Common myeloid progenitor, CD34-positive (primary cell): ENCODE measurements around the gene IGSF11.

Experiments used
- CTCF ChIA-PET: fragments of 350-600 bp; sonication (Branson Sonifier 250); formaldehyde crosslinking; loops from one replicate; lab custom pipeline; 2021; ENCODE audit warnings: antibody characterized with exemption; lab: Charles Lee
- POLR2A ChIA-PET: fragments of 350-600 bp; sonication (Branson Sonifier 250); formaldehyde crosslinking; loops from one replicate; lab custom pipeline; 2021; ENCODE audit warnings: antibody characterized with exemption; lab: Charles Lee
- DNase-seq, 3 donors: peaks; one replicate each; pipeline versions ENCODE4 v3.0.0 to v3.0.0-alpha.2; 2013
- H3K27ac ChIP-seq, 2 experiments: 1 replicate in 1 of 2; 2 replicates in 1 of 2; pipeline ENCODE4 v1.7.0; 2013; ENCODE audit warnings: inconsistent platforms in 2 of 2, low read length in 2 of 2, mild to moderate bottlenecking in 2 of 2, low read depth in 1 of 2, moderate library complexity in 1 of 2; ENCODE audit not compliant: severe bottlenecking in 2 of 2, insufficient read depth in 1 of 2, poor library complexity in 1 of 2
- H3K27me3 ChIP-seq, 5 experiments: replicated peaks in 2 of 5; 1 replicate in 3 of 5; 2 replicates in 2 of 5; pipeline versions ENCODE4 v1.6.1 to v1.7.0; 2013; ENCODE audit warnings: low read length in 4 of 5, mild to moderate bottlenecking in 2 of 5, moderate library complexity in 2 of 5, inconsistent platforms in 1 of 5; ENCODE audit not compliant: insufficient read depth in 5 of 5, control insufficient read depth in 4 of 5
- H3K36me3 ChIP-seq, 4 experiments: 1 replicate in 2 of 4; 2 replicates in 2 of 4; pipeline versions ENCODE4 v1.6.1 to v1.7.0; 2013; ENCODE audit warnings: low read length in 3 of 4, control low read depth in 1 of 4, mild to moderate bottlenecking in 1 of 4; ENCODE audit not compliant: control insufficient read depth in 4 of 4, insufficient read depth in 4 of 4
- H3K4me1 ChIP-seq, 4 experiments: 1 replicate in 3 of 4; 2 replicates in 1 of 4; pipeline versions ENCODE4 v1.6.1 to v1.7.1; 2013; ENCODE audit warnings: low read length in 3 of 4, mild to moderate bottlenecking in 3 of 4, control low read depth in 1 of 4, inconsistent platforms in 1 of 4, moderate library complexity in 1 of 4; ENCODE audit not compliant: control insufficient read depth in 4 of 4, insufficient read depth in 4 of 4; ENCODE audit errors: control extremely low read depth in 1 of 4
- H3K4me3 ChIP-seq, 7 experiments: 1 replicate in 4 of 7; 2 replicates in 3 of 7; pipeline versions ENCODE4 v1.5.1 to v1.7.0; 2013; ENCODE audit warnings: mild to moderate bottlenecking in 7 of 7, low read length in 6 of 7, moderate library complexity in 6 of 7, inconsistent platforms in 2 of 7, low read depth in 2 of 7, control low read depth in 1 of 7; ENCODE audit not compliant: insufficient read depth in 4 of 7, control insufficient read depth in 1 of 7; ENCODE audit errors: extremely low read depth in 1 of 7
- H3K9me3 ChIP-seq, 5 experiments: 1 replicate in 4 of 5; 2 replicates in 1 of 5; pipeline versions ENCODE4 v1.6.1 to v1.7.1; 2013; ENCODE audit warnings: low read length in 4 of 5, mild to moderate bottlenecking in 2 of 5, inconsistent platforms in 1 of 5, low read depth in 1 of 5, moderate library complexity in 1 of 5; ENCODE audit not compliant: control insufficient read depth in 4 of 5, insufficient read depth in 2 of 5; ENCODE audit errors: control extremely low read depth in 1 of 5
- WGBS: methylation state at CpG from one replicate; pipeline ENCODE4 v1.1.5; 2013; ENCODE audit not compliant: insufficient coverage; 5-methylcytosine and 5-hydroxymethylcytosine counted together

IGSF11 gene

DNA sequence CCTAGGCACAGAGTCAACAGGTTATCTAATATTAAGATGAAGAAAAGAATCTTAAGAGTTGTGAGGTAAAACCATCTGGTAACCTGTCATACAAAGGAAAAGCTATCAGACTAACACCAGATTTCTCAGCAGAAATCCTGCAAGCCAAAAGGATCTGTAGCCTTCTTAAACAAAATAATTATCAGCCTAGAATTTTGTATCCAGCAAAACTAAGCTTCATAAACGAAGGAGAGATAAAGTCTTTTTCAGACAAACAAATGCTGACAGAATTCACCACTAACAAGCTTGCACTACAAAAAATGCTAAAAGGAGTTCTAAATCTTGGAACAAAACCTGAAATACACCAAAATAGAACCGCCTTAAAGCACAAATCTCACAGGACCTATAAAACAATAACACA is 9.9 kb upstream of the IGSF11 start:
- no peaks in the 10 kb centered on the region for H3K36me3 ChIP-seq
- H3K27me3 ChIP-seq, result peaks cover 0 to 1% (median 0%) of the 10 kb centered on the region in 5 experiments
- H3K27ac ChIP-seq, result no peak overlapping the region
- H3K4me3 ChIP-seq, result no peak overlapping the region
- WGBS, result 100% methylated on average over 2 of the region's 2 CpGs
- H3K4me1 ChIP-seq, result no peaks in the 10 kb centered on the region
- no peak for DNase-seq
- H3K9me3 ChIP-seq, result peaks cover 0 to 5% (median 0%) of the 10 kb centered on the region in 5 experiments
- ChIA-PET CTCF (interaction anchor here (1.1 kb wide), 1 partner anchor 10 kb away, joined by 3 read pairs; the partner anchor contains the start of gene IGSF11), POLR2A (no interaction called here)

DNA sequence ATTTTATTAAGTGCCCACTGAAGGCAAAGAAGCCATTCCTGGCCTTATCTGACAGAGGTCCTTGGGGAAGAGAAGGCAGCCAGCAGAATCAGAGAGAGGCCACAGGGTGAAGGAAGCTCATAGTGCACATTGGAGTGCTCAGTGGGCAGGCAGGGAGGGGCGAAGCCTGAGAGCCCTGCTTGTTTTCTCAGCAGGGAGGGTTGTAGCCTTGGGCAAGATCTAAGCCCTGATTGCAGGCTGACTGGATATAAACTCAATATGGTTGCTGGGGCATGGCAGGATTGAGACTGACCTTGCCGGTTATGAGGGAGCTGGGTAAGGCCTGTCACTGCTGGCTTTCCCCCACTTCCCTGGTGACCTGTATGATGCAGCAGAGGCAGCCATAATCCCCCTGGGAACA is 7.5 kb upstream of the IGSF11 start:
- POLR2A ChIA-PET, result no interaction called here
- WGBS, result 86% methylated on average over 2 of the region's 2 CpGs
- DNase-seq, result no peak
- no peak overlapping the region for H3K4me3 ChIP-seq
- no peaks in the 10 kb centered on the region for H3K36me3 ChIP-seq
- H3K27me3 ChIP-seq, result peaks cover 0 to 15% (median 0%) of the 10 kb centered on the region in 5 experiments
- no peak overlapping the region for H3K27ac ChIP-seq
- peaks cover 0 to 5% (median 0%) of the 10 kb centered on the region in 5 experiments for H3K9me3 ChIP-seq
- no peaks in the 10 kb centered on the region for H3K4me1 ChIP-seq
- CTCF ChIA-PET, result no interaction called here

DNA sequence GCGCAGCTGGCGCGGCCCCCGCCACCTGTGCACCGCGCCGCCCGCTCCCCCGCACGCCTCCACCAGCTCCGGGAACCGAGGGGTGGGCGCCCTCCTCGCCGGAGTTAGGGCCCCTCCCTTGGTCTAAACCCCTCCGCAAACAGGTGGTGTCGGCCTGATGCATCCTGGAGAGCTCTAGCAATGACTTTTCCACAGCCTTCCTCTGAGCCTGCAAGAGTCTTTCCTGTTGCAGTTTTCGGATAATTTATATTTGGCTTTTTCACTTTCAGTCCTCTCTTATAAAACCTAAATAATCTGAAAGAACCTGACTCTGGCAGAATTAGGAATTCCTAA is 334 bp upstream of the IGSF11 start:
- Histone ChIP-seq H3K4me1 (peaks cover 2 to 14% (median 11%) of the 10 kb centered on the region in 4 experiments), H3K4me3 (peak overlapping the region; percentile 10 to 80 (median 61)), H3K9me3 (no peaks in the 10 kb centered on the region), H3K27ac (no peak overlapping the region), H3K36me3 (no peaks in the 10 kb centered on the region), H3K27me3 (peaks cover 15 to 69% (median 25%) of the 10 kb centered on the region in 5 experiments)
- no peak for DNase-seq
- ChIA-PET POLR2A (no interaction called here), CTCF (interaction anchor here (0.7 to 2.9 kb wide), 6 partner anchors 10 to 154 kb away, joined by 3 to 23 read pairs (median 4); no protein-coding TSS in a partner anchor)
- 0% methylated on average over 15 of the region's 18 CpGs for WGBS

DNA sequence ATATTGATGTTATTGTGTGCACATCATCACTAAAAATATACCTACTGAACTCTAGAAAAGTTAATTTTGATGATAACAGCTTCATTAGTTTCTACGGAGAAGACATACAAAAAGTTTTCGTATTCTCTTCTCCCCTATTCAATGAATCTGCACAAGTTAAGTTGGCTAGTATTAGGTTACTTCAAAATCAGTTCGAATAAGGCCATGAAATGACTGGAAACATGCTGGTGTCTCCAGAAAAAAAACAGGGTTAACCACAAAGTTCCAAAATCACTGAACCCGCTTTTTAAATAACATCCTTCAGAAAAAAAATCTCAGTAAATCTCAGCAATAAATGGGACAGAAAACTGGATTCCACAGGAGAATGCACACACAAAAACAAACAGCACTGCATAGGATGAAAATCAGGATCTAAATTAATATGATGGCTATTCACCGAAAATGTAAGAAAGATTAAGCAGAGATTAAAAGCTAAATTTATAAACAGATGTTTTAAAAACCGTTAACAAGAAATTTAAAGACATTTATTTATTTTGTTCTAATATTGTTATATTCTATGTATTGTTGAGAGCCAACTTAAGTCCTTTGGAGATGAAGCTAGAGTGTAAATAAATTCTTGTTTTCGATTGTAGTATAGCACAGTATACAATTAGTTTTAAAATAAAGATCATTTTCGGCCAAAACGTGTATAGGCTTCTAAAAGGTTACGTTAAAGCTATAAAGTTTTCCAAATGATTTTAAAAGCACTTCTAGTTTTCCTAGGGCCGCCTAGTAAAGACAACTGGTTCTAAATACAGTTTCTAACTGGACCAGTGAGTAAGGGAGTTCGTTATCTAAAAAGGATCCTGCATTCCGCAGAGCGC is 1.0 kb downstream of the IGSF11 start:
- peak overlapping the region in 4 of 7 experiments; percentile 54 to 80 (median 71) for H3K4me3 ChIP-seq
- WGBS, result 38% methylated on average over 9 of the region's 14 CpGs
- peaks cover 17 to 65% (median 25%) of the 10 kb centered on the region in 5 experiments for H3K27me3 ChIP-seq
- H3K27ac ChIP-seq, result no peak overlapping the region
- H3K36me3 ChIP-seq, result no peaks in the 10 kb centered on the region
- H3K4me1 ChIP-seq, result peaks cover 2 to 14% (median 11%) of the 10 kb centered on the region in 4 experiments
- H3K9me3 ChIP-seq, result no peaks in the 10 kb centered on the region
- ChIA-PET POLR2A (no interaction called here), CTCF (interaction anchor here (1.3 to 2.9 kb wide), 2 partner anchors 9 to 150 kb away, joined by 7 to 23 read pairs; no protein-coding TSS in a partner anchor)
- DNase-seq, result peak in 1 of 3 donors; percentile 0

DNA sequence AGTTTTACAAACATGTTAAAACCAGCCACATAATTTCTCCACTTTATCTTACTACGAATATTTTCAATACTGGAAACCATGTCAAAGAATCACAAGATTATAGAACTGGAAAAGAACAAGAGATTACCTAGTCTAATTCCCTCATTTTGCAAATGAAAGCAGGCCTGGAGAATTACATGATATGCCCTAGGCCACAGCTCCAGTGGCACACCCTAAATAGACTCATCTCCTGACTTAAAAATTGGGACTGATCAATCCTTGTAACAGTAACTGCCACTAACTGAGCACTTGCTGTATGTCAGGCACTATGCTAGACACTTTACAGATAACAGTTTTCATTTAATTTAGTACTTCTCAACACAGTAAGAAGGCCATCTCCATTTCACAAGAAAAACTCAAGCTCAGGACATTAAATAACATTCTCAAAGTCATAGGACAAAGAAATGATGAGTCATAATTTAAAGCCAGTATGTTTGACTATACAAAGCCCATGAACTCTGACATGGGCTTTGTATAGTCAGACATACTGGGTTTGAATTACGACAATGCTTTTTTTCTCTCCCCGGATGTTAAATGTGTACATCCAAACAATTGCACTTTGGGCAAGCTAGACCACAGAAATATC is 9.4 kb downstream of the IGSF11 start:
- H3K27me3 ChIP-seq, result peaks cover 0 to 6% (median 2%) of the 10 kb centered on the region in 5 experiments
- H3K27ac ChIP-seq, result no peak overlapping the region
- no peaks in the 10 kb centered on the region for H3K36me3 ChIP-seq
- no peak overlapping the region for H3K4me3 ChIP-seq
- DNase-seq, result no peak
- no peaks in the 10 kb centered on the region for H3K4me1 ChIP-seq
- H3K9me3 ChIP-seq, result no peaks in the 10 kb centered on the region
- CTCF ChIA-PET, result interaction anchor here (1.6 kb wide), 1 partner anchor 9 kb away, joined by 7 read pairs; the partner anchor contains the start of gene IGSF11
- POLR2A ChIA-PET, result no interaction called here
- no CpG with 5 or more reads among the region's 3 CpGs for WGBS

DNA sequence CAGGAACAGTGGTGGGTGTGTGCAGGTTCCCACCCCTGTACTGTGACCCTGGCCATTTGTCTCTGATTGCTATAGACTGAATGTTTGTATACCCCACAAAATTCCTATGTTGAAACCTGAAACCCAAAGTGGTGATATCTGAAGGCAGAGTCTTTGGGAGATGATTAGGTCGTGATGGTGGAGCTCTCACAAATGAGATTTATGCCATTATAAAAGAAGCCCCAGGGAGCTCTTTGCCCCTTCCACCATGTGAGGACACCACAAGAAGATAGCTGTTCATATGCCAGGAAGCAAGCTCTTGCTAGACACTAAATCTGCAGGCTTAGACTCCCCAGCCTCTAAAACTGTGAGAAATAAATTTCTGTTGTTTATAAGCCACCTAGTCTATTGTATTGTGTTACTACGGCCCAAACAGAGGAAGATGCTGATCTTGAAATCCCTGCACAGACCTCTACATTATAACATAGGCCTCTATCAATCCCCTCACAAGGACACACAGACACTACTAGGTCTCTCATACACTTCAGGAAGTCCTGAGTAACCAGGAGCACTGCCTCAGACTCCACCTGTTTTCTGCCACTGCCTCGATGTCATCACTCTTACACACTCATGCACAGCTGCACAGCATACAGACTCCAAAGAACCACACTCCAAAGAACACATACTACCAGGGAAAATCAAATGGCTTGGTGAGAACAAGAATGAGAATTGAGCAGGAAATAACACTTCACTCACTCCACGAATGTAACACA is 14.7 kb downstream of the IGSF11 start:
- Histone ChIP-seq H3K4me3 (no peak overlapping the region), H3K27me3 (peaks cover 0 to 2% (median 0%) of the 10 kb centered on the region in 5 experiments), H3K4me1 (no peaks in the 10 kb centered on the region), H3K9me3 (no peaks in the 10 kb centered on the region), H3K36me3 (no peaks in the 10 kb centered on the region), H3K27ac (no peak overlapping the region)
- ChIA-PET POLR2A (no interaction called here), CTCF (interaction anchor here (2.4 kb wide), 1 partner anchor 15 kb away, joined by 5 read pairs; the partner anchor contains the start of gene IGSF11)
- WGBS, result no CpG with 5 or more reads among the region's 4 CpGs
- DNase-seq, result no peak
